ENCODE data around the gene RIMS4.

DNA sequence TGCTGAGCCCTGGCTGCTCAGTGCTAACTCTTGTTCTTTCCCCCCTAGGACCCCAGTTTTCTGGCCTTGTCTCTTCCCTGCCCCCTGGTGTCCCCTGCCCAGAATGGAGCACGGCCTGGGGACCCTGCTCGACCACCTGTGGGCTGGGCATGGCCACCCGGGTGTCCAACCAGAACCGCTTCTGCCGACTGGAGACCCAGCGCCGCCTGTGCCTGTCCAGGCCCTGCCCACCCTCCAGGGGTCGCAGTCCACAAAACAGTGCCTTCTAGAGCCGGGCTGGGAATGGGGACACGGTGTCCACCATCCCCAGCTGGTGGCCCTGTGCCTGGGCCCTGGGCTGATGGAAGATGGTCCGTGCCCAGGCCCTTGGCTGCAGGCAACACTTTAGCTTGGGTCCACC lies 83.3 kb downstream of the RIMS4 start:
- TF ChIP-seq POLR2AphosphoS5 (IDR thresholded peaks at IDR 0.05; ENCODE audit: borderline replicate concordance, low read depth, low read length), result no peak
- TF ChIP-seq EZH2 (IDR thresholded peaks at IDR 0.05), result no peak
